DOHH2 (cell line): ENCODE data around the gene PARP1.

ENCODE experiments used
- EZH2phosphoT487 ChIP-seq: fragments of 200-600 bp; sonication (generic); IDR thresholded peaks from 2 replicates; pipeline ENCODE4 v1.6.1; 2017; ENCODE audit warnings: borderline replicate concordance, mild to moderate bottlenecking, antibody characterized with exemption, low read length, moderate library complexity, mixed read lengths
- TF ChIP-seq, protein P1 (sequence below): fragments of 200-600 bp; sonication (generic); IDR thresholded peaks from one replicate; pipeline ENCODE4 v1.5.1; 2014; ENCODE audit warnings: antibody characterized with exemption, mild to moderate bottlenecking, low read depth, low read length; ENCODE audit not compliant: poor library complexity, severe bottlenecking

DNA sequence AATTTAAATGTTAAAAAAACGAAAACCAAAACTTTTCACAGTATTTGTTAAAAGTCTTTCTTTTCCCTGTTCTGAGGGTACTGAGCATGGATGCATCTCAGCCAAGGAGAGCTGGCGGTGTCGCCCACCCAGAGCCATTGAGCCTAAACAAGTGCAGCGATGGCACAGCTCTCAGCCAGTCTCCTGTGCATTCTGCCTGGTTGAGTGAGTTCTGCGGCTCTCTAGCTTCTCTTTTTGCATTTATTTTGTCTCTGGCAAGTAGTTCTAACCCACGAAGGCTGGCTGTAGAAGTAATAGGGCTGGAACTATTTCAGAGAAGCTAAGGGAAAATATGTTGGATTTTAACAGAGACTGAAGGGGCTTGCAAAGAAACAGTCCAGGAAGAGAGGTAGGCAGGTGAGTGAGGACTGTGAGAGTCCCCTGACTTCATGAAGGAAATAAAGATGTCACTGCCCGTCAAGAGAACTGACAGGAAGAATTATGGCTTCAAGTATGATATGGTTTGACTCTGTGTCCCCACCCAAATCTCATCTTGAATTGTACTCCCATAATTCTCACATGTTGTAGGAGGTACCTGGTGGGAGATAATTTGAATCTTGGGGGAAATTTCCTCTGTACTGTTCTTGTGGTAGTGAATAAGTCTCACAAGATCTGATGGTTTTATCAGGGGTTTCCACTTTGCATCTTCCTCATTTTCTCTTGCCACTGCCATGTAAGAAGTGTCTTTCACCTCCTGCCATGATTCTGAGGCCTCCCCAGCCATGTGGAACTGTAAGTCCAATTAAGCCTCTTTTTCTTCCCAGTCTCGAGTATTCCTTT is 63.2 kb downstream of the PARP1 start:
- TF ChIP-seq, protein P1, sequence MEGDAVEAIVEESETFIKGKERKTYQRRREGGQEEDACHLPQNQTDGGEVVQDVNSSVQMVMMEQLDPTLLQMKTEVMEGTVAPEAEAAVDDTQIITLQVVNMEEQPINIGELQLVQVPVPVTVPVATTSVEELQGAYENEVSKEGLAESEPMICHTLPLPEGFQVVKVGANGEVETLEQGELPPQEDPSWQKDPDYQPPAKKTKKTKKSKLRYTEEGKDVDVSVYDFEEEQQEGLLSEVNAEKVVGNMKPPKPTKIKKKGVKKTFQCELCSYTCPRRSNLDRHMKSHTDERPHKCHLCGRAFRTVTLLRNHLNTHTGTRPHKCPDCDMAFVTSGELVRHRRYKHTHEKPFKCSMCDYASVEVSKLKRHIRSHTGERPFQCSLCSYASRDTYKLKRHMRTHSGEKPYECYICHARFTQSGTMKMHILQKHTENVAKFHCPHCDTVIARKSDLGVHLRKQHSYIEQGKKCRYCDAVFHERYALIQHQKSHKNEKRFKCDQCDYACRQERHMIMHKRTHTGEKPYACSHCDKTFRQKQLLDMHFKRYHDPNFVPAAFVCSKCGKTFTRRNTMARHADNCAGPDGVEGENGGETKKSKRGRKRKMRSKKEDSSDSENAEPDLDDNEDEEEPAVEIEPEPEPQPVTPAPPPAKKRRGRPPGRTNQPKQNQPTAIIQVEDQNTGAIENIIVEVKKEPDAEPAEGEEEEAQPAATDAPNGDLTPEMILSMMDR, result no peak
- TF ChIP-seq EZH2phosphoT487, result no peak
